HepG2 (cell line): ENCODE measurements around the gene PPP1R15B. TPM values are rescaled to one million over a fixed set of nuclear protein-coding genes. Genes with fewer than 3 reads are reported as not detected.

ENCODE experiments used
- ATAC-seq: fragments of 200-7000 bp; cut with Tn5 transposase; 3 replicates; pipeline ENCODE4 v1.9.1; 2020; ENCODE audit warnings: mild to moderate bottlenecking, moderate library complexity
- Bru-seq: library from RNA; stranded (reverse); fragments of 400-500 nt; gene quantifications from one replicate; lab custom pipeline; 2021; lab: Mats Ljungman, UMichigan
- BruChase-seq, 2 experiments: library from RNA; stranded (reverse); fragments of 400-500 nt; gene quantifications; one replicate each; lab custom pipeline; 2021; lab: Mats Ljungman, UMichigan
- BruUV-seq: library from RNA; stranded (reverse); fragments of 400-500 nt; replicated peaks from 2 replicates; lab custom pipeline; 2021; lab: Mats Ljungman, UMichigan
- CTCF ChIA-PET: fragments of 300-600 bp; formaldehyde crosslinking; extraction: SDS; loops from one replicate; lab custom pipeline; 2021; ENCODE audit warnings: low total read pairs, inconsistent platforms, low intra/inter-chr PET ratio; lab: Yijun Ruan, JAX
- POLR2A ChIA-PET: fragments of 350-600 bp; sonication (Branson Sonifier 250); formaldehyde crosslinking; loops from one replicate; lab custom pipeline; 2020; ENCODE audit warnings: antibody characterized with exemption, inconsistent platforms; lab: Yijun Ruan, JAX
- DNase-seq: peaks from one replicate; pipeline ENCODE4 v3.0.0-alpha.2; 2015; ENCODE audit warnings: low spot score
- FAIRE-seq: peaks from 3 replicates; lab custom pipeline; 2011; peaks lifted over from hg19 to GRCh38; lab: Jason Lieb, UNC
- H2AFZ ChIP-seq: one replicate; pipeline ENCODE4 v1.6.1; 2011; ENCODE audit warnings: low read length, inconsistent platforms
- H3K27ac ChIP-seq: fragments of 300-600 bp; 3 replicates; pipeline ENCODE4 v1.8.0; 2011; ENCODE audit warnings: mixed run types, mild to moderate bottlenecking, mixed read lengths, low read length, inconsistent platforms; ENCODE audit not compliant: insufficient read depth; ENCODE audit errors: extremely low read length
- H3K27me3 ChIP-seq, 2 experiments: fragments of 200-600 bp in 1 of 2; 2 replicates in 1 of 2; 3 replicates in 1 of 2; pipeline versions ENCODE4 v1.6.0 to v1.8.0; 2011; ENCODE audit warnings: low read length in 2 of 2, mild to moderate bottlenecking in 2 of 2, moderate library complexity in 2 of 2, inconsistent platforms in 1 of 2; ENCODE audit not compliant: insufficient read depth in 2 of 2, control insufficient read depth in 1 of 2
- H3K36me3 ChIP-seq, 2 experiments: fragments of 200-600 bp in 1 of 2; replicated peaks in 1 of 2; 2 replicates in 1 of 2; 3 replicates in 1 of 2; pipeline versions ENCODE4 v1.5.1 to v1.8.0; 2011; ENCODE audit warnings: low read length in 2 of 2, inconsistent platforms in 1 of 2; ENCODE audit not compliant: insufficient read depth in 2 of 2, control insufficient read depth in 1 of 2
- H3K4me1 ChIP-seq: 2 replicates; pipeline ENCODE4 v1.5.1; 2012; ENCODE audit warnings: low read length, inconsistent platforms; ENCODE audit not compliant: insufficient read depth
- H3K4me2 ChIP-seq: 2 replicates; pipeline ENCODE4 v1.6.0; 2011; ENCODE audit warnings: low read depth, low read length, inconsistent platforms
- H3K4me3 ChIP-seq, 3 experiments: fragments of 200-600 bp in 1 of 3; sonication (generic), shearing (Covaris generic) in 1 of 3; replicated peaks in 1 of 3; 2 replicates each; pipeline ENCODE4 v1.5.1; 2011 to 2016; ENCODE audit warnings: low read length in 3 of 3, inconsistent platforms in 2 of 3, low read depth in 2 of 3, mild to moderate bottlenecking in 2 of 3, control low read depth in 1 of 3, mixed read lengths in 1 of 3; ENCODE audit not compliant: insufficient read depth in 1 of 3
- H3K79me2 ChIP-seq: one replicate; pipeline ENCODE4 v1.6.1; 2011; ENCODE audit warnings: low read length, inconsistent platforms; ENCODE audit not compliant: insufficient read depth
- H3K9ac ChIP-seq: 2 replicates; pipeline ENCODE4 v1.6.0; 2011; ENCODE audit warnings: mild to moderate bottlenecking, low read depth, low read length, inconsistent platforms; ENCODE audit not compliant: insufficient read depth
- H3K9me3 ChIP-seq: 2 replicates; pipeline ENCODE4 v1.5.1; 2012; ENCODE audit warnings: mild to moderate bottlenecking, low read length
- H4K20me1 ChIP-seq: 2 replicates; pipeline ENCODE4 v1.6.0; 2011; ENCODE audit warnings: inconsistent platforms, mild to moderate bottlenecking, low read length, moderate library complexity; ENCODE audit not compliant: insufficient read depth
- FLYWCH1 ChIP-seq: sonication (generic); formaldehyde crosslinking; IDR thresholded peaks from 2 replicates; pipeline ENCODE4 v1.8.1; 2023; ENCODE audit warnings: mild to moderate bottlenecking, missing genetic modification reagents
- HDAC6 ChIP-seq: fragments of 200-600 bp; sonication (generic); IDR thresholded peaks from 2 replicates; pipeline ENCODE4 v1.7.0; 2017; ENCODE audit warnings: mild to moderate bottlenecking, antibody characterized with exemption, low read length, low read depth
- KLF15 ChIP-seq: sonication (generic); formaldehyde crosslinking; IDR thresholded peaks from 2 replicates; pipeline ENCODE4 v1.8.1; 2023; ENCODE audit warnings: borderline replicate concordance, mild to moderate bottlenecking, inconsistent platforms, missing genetic modification reagents, mixed read lengths
- SALL2 ChIP-seq: sonication (generic); formaldehyde crosslinking; IDR thresholded peaks from 2 replicates; pipeline ENCODE4 v1.8.1; 2023; ENCODE audit warnings: mild to moderate bottlenecking, missing genetic modification reagents, inconsistent platforms
- SUZ12 ChIP-seq: fragments of 150-350 bp; IDR thresholded peaks from 2 replicates; pipeline ENCODE4 v1.6.1; 2014; ENCODE audit warnings: low read depth, low read length
- ZBTB7B ChIP-seq: sonication (generic); formaldehyde crosslinking; IDR thresholded peaks from 2 replicates; pipeline ENCODE4 v1.4.0; 2020; ENCODE audit warnings: missing genetic modification reagents
- ZFP1 ChIP-seq: IDR thresholded peaks from 2 replicates; pipeline ENCODE4 v1.6.1; 2016
- ZNF530 ChIP-seq: sonication (generic); formaldehyde crosslinking; IDR thresholded peaks from 2 replicates; pipeline ENCODE4 v1.5.0; 2020; ENCODE audit warnings: low read depth, mild to moderate bottlenecking, missing genetic modification reagents
- WGBS: methylation state at CpG from one replicate; pipeline ENCODE4 v1.1.6; 2017; ENCODE audit warnings: low lambda C conversion rate; 5-methylcytosine and 5-hydroxymethylcytosine counted together
- in situ Hi-C: cut with HindIII; loops from 2 replicates; pipeline ENCODE4 v1.10.0; 2017; ENCODE audit warnings: low pct_unique_long_range_greater_than_20kb; ENCODE audit not compliant: extremely low pct_ligation_motif_present
- intact Hi-C: fragments of 100-400 bp; cut with micrococcal nuclease; formaldehyde crosslinking; loops from one replicate; pipeline ENCODE4 v1.10.0; 2022; ENCODE audit not compliant: unreplicated experiment
- long read RNA-seq, 2 experiments: library from RNA in 1 of 2; library from polyadenylated mRNA in 1 of 2; stranded (forward) in 1 of 2; unstranded in 1 of 2; transcript quantifications; one replicate each; pipeline ENCODE4 v2.0.0, GENCODE V29; 2019 to 2022
- polyA minus RNA-seq, 3 experiments: library from RNA; depleted of rRNA, polyadenylated mRNA; stranded (reverse); fragments of >200 nt; gene quantifications; 2 replicates each; pipeline ENCODE4 v1.2.3, GENCODE V29; 2011; ENCODE audit warnings: low replicate concordance in 1 of 3
- polyA plus RNA-seq, 8 experiments: library from polyadenylated mRNA; depleted of rRNA in 3 of 8; stranded (reverse) in 7 of 8; unstranded in 1 of 8; fragments of >200 nt; fragmentation: Illumina TruSeq in 4 of 8; extraction: Trizol in 4 of 8; gene quantifications; 2 replicates each; pipeline versions ENCODE4 v1.2.1 to v1.2.3, GENCODE V29; 2011 to 2016; ENCODE audit warnings: low read depth in 4 of 8, missing spikeins in 1 of 8, mixed read lengths in 1 of 8; ENCODE audit not compliant: insufficient read depth in 1 of 8
- total RNA-seq, 5 experiments: library from RNA; depleted of rRNA; stranded (reverse); fragments of >200 nt; fragmentation: Illumina TruSeq; extraction: Trizol; gene quantifications; 2 replicates each; pipeline ENCODE4 v1.2.3, GENCODE V29; 2016; ENCODE audit warnings: low read depth in 1 of 5
- TF ChIP-seq, protein P1 (sequence below): sonication (generic); formaldehyde crosslinking; IDR thresholded peaks from 2 replicates; pipeline ENCODE4 v1.5.0; 2020; ENCODE audit warnings: mild to moderate bottlenecking, missing genetic modification reagents
- TF ChIP-seq, protein P2 (sequence below): sonication (generic); formaldehyde crosslinking; IDR thresholded peaks from 2 replicates; pipeline ENCODE4 v1.4.0; 2020; ENCODE audit warnings: missing genetic modification reagents
- TF ChIP-seq, protein P3 (sequence below): sonication (generic); formaldehyde crosslinking; IDR thresholded peaks from 2 replicates; pipeline ENCODE4 v1.8.0; 2022; ENCODE audit warnings: missing genetic modification reagents, mild to moderate bottlenecking, borderline replicate concordance

Gene PPP1R15B
- 20.1 and 23.8 TPM in 2 replicates for total RNA-seq (2016; rRNA removed; fragmentation: Illumina TruSeq; extraction: Trizol)
- total RNA-seq (2016; cell fraction: cytosol; rRNA removed; fragmentation: Illumina TruSeq; extraction: Trizol; ENCODE audit: low read depth) = 2.1 and 2.7 TPM in 2 replicates
- 19.9 and 23.3 TPM in 2 replicates for total RNA-seq (2016; cell fraction: insoluble cytoplasmic fraction; rRNA removed; fragmentation: Illumina TruSeq; extraction: Trizol)
- 9.2 and 10.4 TPM in 2 replicates for total RNA-seq (2016; cell fraction: membrane; rRNA removed; fragmentation: Illumina TruSeq; extraction: Trizol)
- 29.0 and 33.5 TPM in 2 replicates for total RNA-seq (2016; cell fraction: nucleus; rRNA removed; fragmentation: Illumina TruSeq; extraction: Trizol)
- polyA plus RNA-seq (2011; rRNA removed) = 12.7 and 13.4 TPM in 2 replicates
- 9.5 and 11.8 TPM in 2 replicates for polyA plus RNA-seq (2011; cell fraction: cytosol; rRNA removed)
- 12.8 and 14.2 TPM in 2 replicates for polyA plus RNA-seq (2011; cell fraction: nucleus; rRNA removed)
- polyA plus RNA-seq (2012) = 13.8 and 16.0 TPM in 2 replicates
- polyA plus RNA-seq (2016; cell fraction: cytosol; fragmentation: Illumina TruSeq; extraction: Trizol; ENCODE audit: low read depth) = 1.2 and 1.4 TPM in 2 replicates
- 15.8 and 16.0 TPM in 2 replicates for polyA plus RNA-seq (2016; cell fraction: insoluble cytoplasmic fraction; fragmentation: Illumina TruSeq; extraction: Trizol; ENCODE audit: low read depth)
- 3.3 and 3.6 TPM in 2 replicates for polyA plus RNA-seq (2016; cell fraction: membrane; fragmentation: Illumina TruSeq; extraction: Trizol; ENCODE audit: low read depth)
- polyA plus RNA-seq (2016; cell fraction: nucleus; fragmentation: Illumina TruSeq; extraction: Trizol; ENCODE audit: insufficient read depth, low read depth) = 30.8 and 34.1 TPM in 2 replicates
- polyA minus RNA-seq (2011; rRNA and poly(A)+ RNA removed; ENCODE audit: low replicate concordance) = 29.5 and 115 TPM in 2 replicates
- 25.9 and 34.1 TPM in 2 replicates for polyA minus RNA-seq (2011; cell fraction: cytosol; rRNA and poly(A)+ RNA removed)
- polyA minus RNA-seq (2011; cell fraction: nucleus; rRNA and poly(A)+ RNA removed) = 43.4 and 52.2 TPM in 2 replicates
- percentile 98 among the genes with signal in this experiment for Bru-seq, nascent RNA
- BruChase-seq, experiment 1, labeled RNA remaining after a 6-hour chase = percentile 97 among the genes with signal in this experiment
- BruChase-seq, experiment 2, labeled RNA remaining after a 2-hour chase = percentile 99 among the genes with signal in this experiment
- long read RNA-seq, experiment 1, partial matches to known transcripts = 0 of 1 reads
- long read RNA-seq, experiment 1, other reads (novel, unspliced or antisense) = 1 of 1 reads
- long read RNA-seq, experiment 2, full-length matches to known transcripts = 3 of 31 reads
- long read RNA-seq, experiment 2, partial matches to known transcripts = 27 of 31 reads
- long read RNA-seq, experiment 2, other reads (novel, unspliced or antisense) = 1 of 31 reads

DNA sequence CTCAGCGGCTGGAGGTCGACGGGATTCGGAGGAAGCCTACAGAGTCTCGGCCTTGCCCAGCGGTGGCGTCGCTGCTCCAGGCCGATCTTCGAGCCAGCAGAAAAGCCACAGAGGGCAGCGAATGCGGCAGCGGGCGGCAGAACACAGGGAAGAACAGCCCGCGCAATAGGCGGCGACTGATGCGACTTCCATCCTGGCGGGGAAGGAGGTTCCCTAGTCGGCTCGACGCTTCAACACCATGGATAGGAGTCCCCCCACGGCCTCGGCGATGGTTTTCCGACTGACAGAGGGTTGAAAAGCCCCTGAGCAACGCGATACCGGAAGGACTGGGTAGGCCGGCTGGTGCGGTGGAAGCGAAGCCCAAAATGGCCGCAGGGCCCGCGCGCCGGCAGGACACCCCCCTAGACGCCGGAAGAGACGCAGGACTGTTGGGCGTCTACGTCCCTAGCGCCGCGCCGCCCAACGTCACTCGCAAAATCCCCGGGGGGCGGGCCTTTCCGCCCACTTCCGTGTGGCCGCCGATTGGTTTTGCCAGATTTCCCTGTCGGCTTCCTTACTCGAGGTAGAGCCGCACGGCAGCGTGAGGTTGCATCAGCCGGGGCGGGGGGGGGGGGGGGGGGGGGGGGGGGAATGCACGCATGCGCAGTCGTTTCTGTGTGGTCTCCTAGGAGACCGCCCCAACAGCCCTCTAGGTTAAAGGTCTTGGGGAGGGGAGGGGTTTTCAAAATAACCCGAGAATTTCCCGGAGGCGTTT, at the start of gene PPP1R15B:
PPP1R15B (minus strand) TSS at position 367 of the 754 bp plus-strand sequence. CDS start 406 bp downstream, outside the sequence.
- FAIRE-seq = peak; percentile 82
- no peaks in the 10 kb centered on the region; a peak in 1 of 5 replicates for H3K27me3 ChIP-seq
- H2AFZ ChIP-seq = no peak within 1 kb of the TSS
- WGBS = 0% methylated on average over 9 of the region's 69 CpGs
- H3K4me3 ChIP-seq = peak within 1 kb of the TSS; percentile 95 to 99 (median 98)
- peak within 1 kb of the TSS; percentile 98 for H3K9ac ChIP-seq
- H3K36me3 ChIP-seq = no peaks in the 10 kb centered on the region
- peak; percentile 95 for DNase-seq
- peaks cover 13% of the 10 kb centered on the region for H3K4me1 ChIP-seq
- peaks cover 43% of the 10 kb centered on the region for H4K20me1 ChIP-seq
- ATAC-seq = peak; percentile 96
- in situ Hi-C loops = no loop called here
- H3K4me2 ChIP-seq = peak within 1 kb of the TSS; percentile 81
- H3K27ac ChIP-seq = peak within 1 kb of the TSS; percentile 99
- H3K79me2 ChIP-seq = peaks cover 49% of the 10 kb centered on the region
- intact Hi-C loops = loop anchor here (5.0 kb wide), 1 partner anchor 96 kb away; no protein-coding TSS in a partner anchor
- ChIA-PET CTCF (no interaction called here), POLR2A (interaction anchor here (2.1 kb wide), 1 partner anchor 12 kb away, joined by 19 read pairs; no protein-coding TSS in a partner anchor)
- no peaks in the 10 kb centered on the region for H3K9me3 ChIP-seq
- BruUV-seq = no TSS peak
- TF ChIP-seq, protein P1, sequence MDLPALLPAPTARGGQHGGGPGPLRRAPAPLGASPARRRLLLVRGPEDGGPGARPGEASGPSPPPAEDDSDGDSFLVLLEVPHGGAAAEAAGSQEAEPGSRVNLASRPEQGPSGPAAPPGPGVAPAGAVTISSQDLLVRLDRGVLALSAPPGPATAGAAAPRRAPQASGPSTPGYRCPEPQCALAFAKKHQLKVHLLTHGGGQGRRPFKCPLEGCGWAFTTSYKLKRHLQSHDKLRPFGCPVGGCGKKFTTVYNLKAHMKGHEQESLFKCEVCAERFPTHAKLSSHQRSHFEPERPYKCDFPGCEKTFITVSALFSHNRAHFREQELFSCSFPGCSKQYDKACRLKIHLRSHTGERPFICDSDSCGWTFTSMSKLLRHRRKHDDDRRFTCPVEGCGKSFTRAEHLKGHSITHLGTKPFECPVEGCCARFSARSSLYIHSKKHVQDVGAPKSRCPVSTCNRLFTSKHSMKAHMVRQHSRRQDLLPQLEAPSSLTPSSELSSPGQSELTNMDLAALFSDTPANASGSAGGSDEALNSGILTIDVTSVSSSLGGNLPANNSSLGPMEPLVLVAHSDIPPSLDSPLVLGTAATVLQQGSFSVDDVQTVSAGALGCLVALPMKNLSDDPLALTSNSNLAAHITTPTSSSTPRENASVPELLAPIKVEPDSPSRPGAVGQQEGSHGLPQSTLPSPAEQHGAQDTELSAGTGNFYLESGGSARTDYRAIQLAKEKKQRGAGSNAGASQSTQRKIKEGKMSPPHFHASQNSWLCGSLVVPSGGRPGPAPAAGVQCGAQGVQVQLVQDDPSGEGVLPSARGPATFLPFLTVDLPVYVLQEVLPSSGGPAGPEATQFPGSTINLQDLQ = no peak
- TF ChIP-seq, protein P2, sequence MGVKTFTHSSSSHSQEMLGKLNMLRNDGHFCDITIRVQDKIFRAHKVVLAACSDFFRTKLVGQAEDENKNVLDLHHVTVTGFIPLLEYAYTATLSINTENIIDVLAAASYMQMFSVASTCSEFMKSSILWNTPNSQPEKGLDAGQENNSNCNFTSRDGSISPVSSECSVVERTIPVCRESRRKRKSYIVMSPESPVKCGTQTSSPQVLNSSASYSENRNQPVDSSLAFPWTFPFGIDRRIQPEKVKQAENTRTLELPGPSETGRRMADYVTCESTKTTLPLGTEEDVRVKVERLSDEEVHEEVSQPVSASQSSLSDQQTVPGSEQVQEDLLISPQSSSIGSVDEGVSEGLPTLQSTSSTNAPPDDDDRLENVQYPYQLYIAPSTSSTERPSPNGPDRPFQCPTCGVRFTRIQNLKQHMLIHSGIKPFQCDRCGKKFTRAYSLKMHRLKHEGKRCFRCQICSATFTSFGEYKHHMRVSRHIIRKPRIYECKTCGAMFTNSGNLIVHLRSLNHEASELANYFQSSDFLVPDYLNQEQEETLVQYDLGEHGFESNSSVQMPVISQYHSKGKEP (CRISPR knock-in tag) = no peak
- TF ChIP-seq ZNF530 (CRISPR knock-in tag) = no peak
- no peak; the same call in 1 of the 2 replicates for TF ChIP-seq ZBTB7B (CRISPR knock-in tag)
- TF ChIP-seq SUZ12 = no peak
- TF ChIP-seq HDAC6 = no peak
- TF ChIP-seq, protein P3, sequence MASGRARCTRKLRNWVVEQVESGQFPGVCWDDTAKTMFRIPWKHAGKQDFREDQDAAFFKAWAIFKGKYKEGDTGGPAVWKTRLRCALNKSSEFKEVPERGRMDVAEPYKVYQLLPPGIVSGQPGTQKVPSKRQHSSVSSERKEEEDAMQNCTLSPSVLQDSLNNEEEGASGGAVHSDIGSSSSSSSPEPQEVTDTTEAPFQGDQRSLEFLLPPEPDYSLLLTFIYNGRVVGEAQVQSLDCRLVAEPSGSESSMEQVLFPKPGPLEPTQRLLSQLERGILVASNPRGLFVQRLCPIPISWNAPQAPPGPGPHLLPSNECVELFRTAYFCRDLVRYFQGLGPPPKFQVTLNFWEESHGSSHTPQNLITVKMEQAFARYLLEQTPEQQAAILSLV (CRISPR knock-in tag) = 0 out of 2 replicates have a peak, but pooled peaks have one; percentile 23
- no peak for TF ChIP-seq ZFP1 (CRISPR knock-in tag)
- TF ChIP-seq FLYWCH1 (CRISPR knock-in tag) = no peak
- peak; percentile 87 for TF ChIP-seq SALL2 (CRISPR knock-in tag)
- peak; percentile 78; the same call in 1 of the 2 replicates for TF ChIP-seq KLF15 (CRISPR knock-in tag)
